Activated T-helper 17 cell treated with anti-CD3 and anti-CD28 coated beads, Interleukin-2, amount 50 U/mL, for 72 hours (primary cell): ENCODE data around the gene SLC25A5. TPM values are rescaled to one million over a fixed set of nuclear protein-coding genes. Genes with fewer than 3 reads are reported as not detected.

Source experiments
- ATAC-seq: fragments of 150-1000 bp; cut with Tn5 transposase; replicated peaks from 2 replicates; pipeline ENCODE4 v1.10.0; 2021; ENCODE audit warnings: mild to moderate bottlenecking, moderate library complexity
- H3K27ac Mint-ChIP-seq: one replicate; pipeline ENCODE4 v1.8.0; 2022; ENCODE audit warnings: mixed read lengths
- H3K27me3 Mint-ChIP-seq: one replicate; pipeline ENCODE4 v1.8.0; 2022; ENCODE audit warnings: mixed read lengths
- H3K36me3 Mint-ChIP-seq: one replicate; pipeline ENCODE4 v1.8.0; 2022; ENCODE audit warnings: low read depth, mild to moderate bottlenecking, mixed read lengths
- H3K4me1 Mint-ChIP-seq: one replicate; pipeline ENCODE4 v1.8.0; 2022; ENCODE audit warnings: mixed read lengths
- H3K4me3 Mint-ChIP-seq: one replicate; pipeline ENCODE4 v1.8.0; 2022; ENCODE audit warnings: mild to moderate bottlenecking, mixed read lengths
- H3K9me3 Mint-ChIP-seq: one replicate; pipeline ENCODE4 v1.8.0; 2022; ENCODE audit warnings: mixed read lengths
- total RNA-seq, 2 donors: library from RNA; stranded (reverse); gene quantifications; one replicate each; pipeline ENCODE4 v1.2.3, GENCODE V29; 2022

Gene SLC25A5
- total RNA-seq, 2 donors from 2014 or later: 290 to 570 TPM

DNA sequence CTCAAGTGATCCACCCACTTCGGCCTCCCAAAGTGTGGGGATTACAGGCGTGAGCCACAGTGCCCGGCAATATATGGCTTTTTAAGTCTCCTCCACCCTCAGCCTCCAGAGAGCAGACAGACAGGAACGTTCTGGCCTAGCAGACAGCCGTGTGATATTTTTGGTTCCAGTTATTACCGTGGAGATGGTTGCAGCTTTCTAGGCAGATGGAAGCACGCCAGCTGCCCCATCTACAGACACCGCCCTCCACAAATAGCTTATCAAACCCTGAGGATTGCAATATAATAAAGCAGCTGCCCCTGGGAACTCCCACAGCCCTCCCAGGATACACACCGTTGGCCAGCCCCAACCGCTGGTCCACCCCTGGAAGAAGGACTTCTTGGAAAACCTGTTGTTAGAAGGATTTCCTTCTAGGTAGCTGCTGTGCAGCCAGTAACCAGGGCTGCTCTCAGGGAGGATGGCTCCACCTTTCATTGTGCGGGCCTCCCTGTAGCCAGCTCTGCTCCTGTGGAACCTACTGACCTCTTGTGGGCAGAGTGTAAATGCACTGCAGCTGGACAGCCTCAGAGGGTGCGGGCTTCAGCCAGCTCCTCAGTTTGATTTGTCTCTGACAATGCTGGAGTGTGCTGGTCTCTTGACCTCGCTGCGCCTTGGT lies 44.0 kb downstream of the SLC25A5 start:
- Mint-ChIP-seq H3K9me3 (no peaks in the 10 kb centered on the region), H3K27me3 (no peaks in the 10 kb centered on the region), H3K27ac (no peak overlapping the region), H3K36me3 (no peaks in the 10 kb centered on the region), H3K4me1 (peaks cover 5% of the 10 kb centered on the region), H3K4me3 (no peak overlapping the region)
- ATAC-seq: peak; percentile 70

DNA sequence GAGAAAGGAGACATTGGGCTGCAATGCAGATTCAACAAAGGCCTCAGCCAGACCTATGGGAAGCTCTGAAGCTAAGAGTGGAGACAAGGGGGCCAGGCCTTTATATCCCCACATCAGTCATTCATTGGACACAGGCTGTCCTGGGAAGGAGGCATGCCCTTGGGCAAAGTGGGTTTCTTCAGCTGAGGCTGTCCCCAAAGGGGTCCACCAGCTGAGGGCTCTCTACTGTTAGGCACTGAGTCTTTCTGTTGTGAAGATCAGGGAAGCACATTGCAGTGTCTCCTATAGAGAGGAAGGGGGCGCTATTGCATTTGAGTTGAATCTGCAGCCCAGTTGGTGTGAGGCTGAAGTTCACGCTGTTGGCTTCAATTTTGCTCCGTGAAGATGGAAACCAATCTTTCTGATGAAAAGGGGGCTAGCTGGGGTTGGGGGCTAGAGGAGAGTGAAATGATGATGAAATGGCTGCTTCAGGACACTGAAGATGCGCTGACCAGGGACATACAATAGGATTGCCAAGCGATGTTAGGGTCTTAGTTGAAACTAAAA lies 48.0 kb downstream of the SLC25A5 start:
- H3K27me3 Mint-ChIP-seq: no peaks in the 10 kb centered on the region
- ATAC-seq: peak; percentile 82
- H3K4me1 Mint-ChIP-seq: peaks cover 5% of the 10 kb centered on the region
- no peaks in the 10 kb centered on the region for H3K36me3 Mint-ChIP-seq
- H3K27ac Mint-ChIP-seq: peak overlapping the region; percentile 60
- H3K9me3 Mint-ChIP-seq: no peaks in the 10 kb centered on the region
- H3K4me3 Mint-ChIP-seq: peak overlapping the region; percentile 31

DNA sequence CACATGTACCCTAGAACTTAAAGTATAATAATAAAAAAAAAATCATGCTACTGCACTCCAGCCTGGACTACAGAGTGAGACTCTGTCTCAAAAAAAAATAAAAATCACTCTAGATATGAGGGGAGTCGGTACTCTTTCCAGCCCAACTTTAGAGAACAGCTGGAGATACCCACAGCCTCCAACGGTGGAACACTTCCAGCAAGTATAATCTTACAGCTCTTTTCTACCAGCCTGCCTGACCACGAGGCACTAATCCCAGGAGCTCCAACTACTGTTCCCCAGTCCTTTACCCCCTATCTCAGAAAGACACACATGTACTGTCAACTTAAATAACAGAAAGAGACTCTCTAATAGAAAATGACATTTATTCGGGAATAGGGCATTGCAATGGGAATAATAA lies 50.1 kb downstream of the SLC25A5 start:
- H3K4me1 Mint-ChIP-seq: peaks cover 5% of the 10 kb centered on the region
- no peak overlapping the region for H3K4me3 Mint-ChIP-seq

More for the DNA sequence above, 50.1 kb downstream of the SLC25A5 start:
- Mint-ChIP-seq H3K27ac (no peak overlapping the region), H3K9me3 (no peaks in the 10 kb centered on the region), H3K27me3 (no peaks in the 10 kb centered on the region), H3K36me3 (no peaks in the 10 kb centered on the region)
- no peak for ATAC-seq

Other genes starting within 250 kb of the SLC25A5 start
- 10 to 100 TPM; 22.3 to 47.3 TPM for gene PGRMC1, start 232.2 kb upstream of the SLC25A5 start, total RNA-seq
- 10 to 100 TPM in 1 of 2 donors, 1 to 10 TPM in 1; 5.1 to 12.7 TPM for gene SLC25A43, start 69.1 kb upstream of the SLC25A5 start, total RNA-seq
- 10 to 100 TPM; 14.8 to 21.1 TPM for gene STEEP1, start 97.0 kb downstream of the SLC25A5 start, total RNA-seq
- gene UBE2A, start 106.1 kb downstream of the SLC25A5 start, total RNA-seq: 10 to 100 TPM; 42.5 to 62.6 TPM
- gene NKRF, start 138.0 kb downstream of the SLC25A5 start, total RNA-seq: 10 to 100 TPM; 15.3 to 19.8 TPM
- 100 to 1,000 TPM; 171 to 204 TPM for gene SEPTIN6, start 224.7 kb downstream of the SLC25A5 start, total RNA-seq